Endodermal cell (in vitro differentiated cells): Measurements from ENCODE around the gene ACOT2. TPM values are rescaled to one million over a fixed set of nuclear protein-coding genes. Genes with fewer than 3 reads are reported as not detected.

Source experiments
- DNase-seq: peaks from one replicate; pipeline ENCODE4 v3.0.0-alpha.2; 2017
- H3K27ac ChIP-seq: 2 replicates; pipeline ENCODE4 v1.5.1; 2013; ENCODE audit warnings: mild to moderate bottlenecking, low read depth, low read length, moderate library complexity
- H3K27me3 ChIP-seq: 2 replicates; pipeline ENCODE4 v1.6.1; 2013; ENCODE audit warnings: mild to moderate bottlenecking, low read length, moderate library complexity; ENCODE audit not compliant: insufficient read depth, control insufficient read depth, poor library complexity, severe bottlenecking
- H3K36me3 ChIP-seq: 2 replicates; pipeline ENCODE4 v1.7.0; 2013; ENCODE audit warnings: mild to moderate bottlenecking, low read length, moderate library complexity; ENCODE audit not compliant: control insufficient read depth, insufficient read depth
- H3K4me1 ChIP-seq: one replicate; pipeline ENCODE4 v1.7.0; 2013; ENCODE audit warnings: low read length; ENCODE audit not compliant: control insufficient read depth, insufficient read depth
- H3K4me3 ChIP-seq: 2 replicates; pipeline ENCODE4 v1.5.1; 2013; ENCODE audit warnings: mild to moderate bottlenecking, low read length, moderate library complexity
- H3K9ac ChIP-seq: 2 replicates; pipeline ENCODE4 v1.6.1; 2013; ENCODE audit warnings: mild to moderate bottlenecking, low read length, moderate library complexity; ENCODE audit not compliant: poor library complexity, severe bottlenecking; ENCODE audit errors: extremely low read depth
- H3K9me3 ChIP-seq: 2 replicates; pipeline ENCODE4 v1.6.1; 2013; ENCODE audit warnings: mild to moderate bottlenecking, low read length, moderate library complexity; ENCODE audit not compliant: control insufficient read depth
- H3K27ac Mint-ChIP-seq: 2 replicates; pipeline ENCODE4 v1.8.0; 2020; ENCODE audit warnings: mixed read lengths
- H3K27me3 Mint-ChIP-seq: 2 replicates; pipeline ENCODE4 v1.8.0; 2021; ENCODE audit warnings: mild to moderate bottlenecking, mixed read lengths; ENCODE audit not compliant: insufficient read depth
- H3K36me3 Mint-ChIP-seq: 2 replicates; pipeline ENCODE4 v1.8.0; 2020; ENCODE audit warnings: low read depth, mixed read lengths
- H3K4me1 Mint-ChIP-seq: 2 replicates; pipeline ENCODE4 v1.8.0; 2020; ENCODE audit warnings: mixed read lengths
- H3K4me3 Mint-ChIP-seq: 2 replicates; pipeline ENCODE4 v1.8.0; 2020; ENCODE audit warnings: mild to moderate bottlenecking, moderate library complexity, mixed read lengths
- H3K9me3 Mint-ChIP-seq: 2 replicates; pipeline ENCODE4 v1.8.0; 2020; ENCODE audit warnings: mild to moderate bottlenecking, mixed read lengths
- WGBS, 2 experiments: methylation state at CpG; one replicate each; pipeline versions ENCODE4 v1.1.5 to v1.1.7; 2013; ENCODE audit warnings: missing lambda C conversion rate in 2 of 2, mixed read lengths in 1 of 2; ENCODE audit not compliant: insufficient coverage in 1 of 2, insufficient read length in 1 of 2; 5-methylcytosine and 5-hydroxymethylcytosine counted together
- total RNA-seq, 2 donors: library from RNA; stranded (reverse); fragmentation: NEBNext Ultra II Directional in 1 of 2; extraction: Animal tissue kit (Norgen Biotek cat#: 25700) in 1 of 2; gene quantifications; 2 replicates in 1 of 2; 3 replicates in 1 of 2; pipeline ENCODE4 v1.2.1, GENCODE V29; 2021
- TF ChIP-seq, protein P1 (sequence below): fragments of 200-600 bp; sonication (generic); conservative IDR thresholded peaks from 2 replicates; pipeline ENCODE4 v1.5.0; 2021; ENCODE audit warnings: antibody characterized with exemption, mild to moderate bottlenecking

Gene ACOT2
- total RNA-seq, 2 donors from 2014 or later, result 5.0 to 12.3 TPM

- H3K36me3 Mint-ChIP-seq, result peaks cover 1% of the 10 kb centered on the region
- H3K9ac ChIP-seq, result no peak overlapping the region
- TF ChIP-seq, protein P1, sequence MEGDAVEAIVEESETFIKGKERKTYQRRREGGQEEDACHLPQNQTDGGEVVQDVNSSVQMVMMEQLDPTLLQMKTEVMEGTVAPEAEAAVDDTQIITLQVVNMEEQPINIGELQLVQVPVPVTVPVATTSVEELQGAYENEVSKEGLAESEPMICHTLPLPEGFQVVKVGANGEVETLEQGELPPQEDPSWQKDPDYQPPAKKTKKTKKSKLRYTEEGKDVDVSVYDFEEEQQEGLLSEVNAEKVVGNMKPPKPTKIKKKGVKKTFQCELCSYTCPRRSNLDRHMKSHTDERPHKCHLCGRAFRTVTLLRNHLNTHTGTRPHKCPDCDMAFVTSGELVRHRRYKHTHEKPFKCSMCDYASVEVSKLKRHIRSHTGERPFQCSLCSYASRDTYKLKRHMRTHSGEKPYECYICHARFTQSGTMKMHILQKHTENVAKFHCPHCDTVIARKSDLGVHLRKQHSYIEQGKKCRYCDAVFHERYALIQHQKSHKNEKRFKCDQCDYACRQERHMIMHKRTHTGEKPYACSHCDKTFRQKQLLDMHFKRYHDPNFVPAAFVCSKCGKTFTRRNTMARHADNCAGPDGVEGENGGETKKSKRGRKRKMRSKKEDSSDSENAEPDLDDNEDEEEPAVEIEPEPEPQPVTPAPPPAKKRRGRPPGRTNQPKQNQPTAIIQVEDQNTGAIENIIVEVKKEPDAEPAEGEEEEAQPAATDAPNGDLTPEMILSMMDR, result no peak
- H3K4me1 ChIP-seq, result no peaks in the 10 kb centered on the region
- WGBS, 2 experiments, result 98 to 100% methylated on average over 3 to 9 of the region's 9 CpGs
- H3K27me3 Mint-ChIP-seq, result peaks cover 22% of the 10 kb centered on the region
- no peaks in the 10 kb centered on the region for H3K36me3 ChIP-seq
- DNase-seq, result no peak
- H3K27ac ChIP-seq, result no peak overlapping the region
- no peak overlapping the region for H3K4me3 ChIP-seq
- H3K27ac Mint-ChIP-seq, result no peak overlapping the region
- H3K27me3 ChIP-seq, result peaks cover 20% of the 10 kb centered on the region
- H3K9me3 ChIP-seq, result no peaks in the 10 kb centered on the region
- peaks cover 9% of the 10 kb centered on the region for H3K9me3 Mint-ChIP-seq
- H3K4me3 Mint-ChIP-seq, result no peak overlapping the region
- H3K4me1 Mint-ChIP-seq, result no peaks in the 10 kb centered on the region
Measured at GRCh38 chr14:73594491-73594890, 25.5 kb downstream of the ACOT2 start.

DNA sequence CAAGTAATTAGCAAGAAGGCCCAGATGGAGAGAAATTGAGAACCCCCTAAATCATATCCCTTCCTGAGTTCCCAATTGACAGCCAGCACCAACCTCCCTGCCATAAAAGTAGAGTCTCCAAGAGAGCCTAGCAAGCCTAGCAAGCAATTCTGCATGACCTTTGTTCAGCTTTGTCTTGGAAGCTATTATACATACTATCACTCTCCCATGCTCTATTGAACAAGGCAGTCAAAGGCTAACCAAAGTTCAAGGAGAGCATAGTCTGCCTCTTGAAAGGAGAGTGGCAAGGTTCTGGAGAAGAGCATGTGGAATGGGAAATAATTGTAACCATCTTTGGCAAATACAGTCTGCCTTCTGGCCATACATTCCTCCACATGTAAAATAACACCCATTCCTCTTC lies 30.5 kb downstream of the ACOT2 start:
- no peak overlapping the region for H3K4me3 Mint-ChIP-seq
- Histone ChIP-seq H3K27ac (no peak overlapping the region), H3K36me3 (no peaks in the 10 kb centered on the region), H3K27me3 (no peaks in the 10 kb centered on the region), H3K4me3 (no peak overlapping the region), H3K4me1 (no peaks in the 10 kb centered on the region), H3K9me3 (no peaks in the 10 kb centered on the region), H3K9ac (no peak overlapping the region)
- no peaks in the 10 kb centered on the region for H3K4me1 Mint-ChIP-seq
- H3K36me3 Mint-ChIP-seq, result peaks cover 1% of the 10 kb centered on the region
- no peak overlapping the region for H3K27ac Mint-ChIP-seq
- no peaks in the 10 kb centered on the region for H3K27me3 Mint-ChIP-seq
- TF ChIP-seq, protein P1, result no peak
- no peak for DNase-seq
- peaks cover 4% of the 10 kb centered on the region for H3K9me3 Mint-ChIP-seq

GRCh38 chr14:73602994-73603393 lies 34.0 kb downstream of the ACOT2 start:
- Histone ChIP-seq H3K27me3 (no peaks in the 10 kb centered on the region), H3K27ac (no peak overlapping the region), H3K4me1 (no peaks in the 10 kb centered on the region), H3K9me3 (peaks cover 12% of the 10 kb centered on the region), H3K36me3 (no peaks in the 10 kb centered on the region), H3K9ac (no peak overlapping the region), H3K4me3 (no peak overlapping the region)
- Mint-ChIP-seq H3K36me3 (peaks cover 8% of the 10 kb centered on the region), H3K27me3 (no peaks in the 10 kb centered on the region), H3K4me3 (no peak overlapping the region), H3K9me3 (peaks cover 34% of the 10 kb centered on the region), H3K4me1 (no peaks in the 10 kb centered on the region), H3K27ac (no peak overlapping the region)
- no peak for DNase-seq
- TF ChIP-seq, protein P1, result no peak
- 84 to 88% methylated on average over 3 of the region's 3 CpGs for WGBS, 2 experiments
